Natural killer cell treated with Interleukin-12 subunit alpha and Interleukin-12 subunit beta and Interleukin-15 and Interleukin-18, amount 100 ng/mL, for 72 hours (primary cell): ENCODE results near the gene RNF111. TPM values are rescaled to one million over a fixed set of nuclear protein-coding genes. Genes with fewer than 3 reads are reported as not detected.
"Not testable (repeated sequence)": the region's sequence is repeated elsewhere in the genome, so short reads cannot be mapped to it uniquely, and the experiment has no call there.

Experiments
- ATAC-seq, 2 donors: fragments of 150-1000 bp; cut with Tn5 transposase in 1 of 2; sonication (Bioruptor Pico), chemical (Tn5 transposase) in 1 of 2; 2 replicates each; pipeline ENCODE4 v1.10.0; 2021
- DNase-seq: peaks from one replicate; pipeline ENCODE4 v3.0.0; 2022; ENCODE audit warnings: low spot score
- H3K27ac Mint-ChIP-seq, 2 donors: 1 replicate in 1 of 2; 2 replicates in 1 of 2; pipeline ENCODE4 v1.8.0; 2022; ENCODE audit warnings: mixed read lengths in 2 of 2, mild to moderate bottlenecking in 1 of 2, moderate library complexity in 1 of 2
- H3K27me3 Mint-ChIP-seq, 2 donors: 1 replicate in 1 of 2; 2 replicates in 1 of 2; pipeline ENCODE4 v1.8.0; 2022; ENCODE audit warnings: mixed read lengths in 2 of 2
- H3K36me3 Mint-ChIP-seq: one replicate; pipeline ENCODE4 v1.8.0; 2022; ENCODE audit warnings: mixed read lengths
- H3K4me1 Mint-ChIP-seq, 2 donors: 1 replicate in 1 of 2; 2 replicates in 1 of 2; pipeline ENCODE4 v1.8.0; 2022; ENCODE audit warnings: low read depth in 2 of 2, mixed read lengths in 2 of 2, mild to moderate bottlenecking in 1 of 2
- H3K4me3 Mint-ChIP-seq: one replicate; pipeline ENCODE4 v1.8.0; 2022; ENCODE audit warnings: mixed read lengths
- H3K9me3 Mint-ChIP-seq: 2 replicates; pipeline ENCODE4 v1.8.0; 2022; ENCODE audit warnings: mixed read lengths
- total RNA-seq, 2 donors: library from RNA; stranded (reverse); gene quantifications; one replicate each; pipeline ENCODE4 v1.2.3, GENCODE V29; 2022

RNF111 gene
- total RNA-seq, 2 donors from 2014 or later, result 43.5 to 57.7 TPM

DNA sequence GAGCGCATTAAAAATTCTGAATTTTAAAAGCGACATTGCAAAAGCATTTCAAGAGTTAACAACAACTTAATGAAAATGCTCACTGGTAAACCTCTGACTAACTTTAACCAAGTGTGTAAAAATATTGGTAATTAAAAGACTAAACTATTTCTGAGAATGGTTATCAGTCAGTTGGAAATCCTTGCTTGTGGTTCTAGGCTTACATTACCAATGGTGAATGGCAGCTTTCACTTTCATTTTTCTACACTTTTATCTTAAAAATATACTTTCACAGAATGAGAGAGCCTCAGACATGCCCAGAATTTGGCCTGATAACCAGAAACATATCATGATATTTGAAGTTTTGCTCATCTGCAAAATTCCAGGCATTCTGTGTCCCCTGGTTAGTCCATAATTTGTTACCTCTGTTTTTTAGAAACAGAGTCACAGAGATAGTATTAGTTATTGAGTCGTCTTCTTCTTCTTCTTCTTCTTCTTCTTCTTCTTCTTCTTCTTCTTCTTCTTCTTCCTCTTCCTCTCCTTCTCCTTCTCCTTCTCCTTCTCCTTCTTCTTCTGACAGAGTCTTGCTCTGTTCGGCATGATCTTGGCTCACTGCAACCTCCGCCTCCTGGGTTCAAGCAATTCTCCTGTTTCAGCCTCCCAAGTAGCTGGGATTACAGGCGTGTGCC, 5.5 kb upstream of the RNF111 start:
- Mint-ChIP-seq H3K4me3 (peak overlapping the region; percentile 79), H3K27ac (peak overlapping the region; percentile 57 to 83), H3K27me3 (no peaks in the 10 kb centered on the region), H3K4me1 (peaks cover 20 to 38% of the 10 kb centered on the region in 2 donors), H3K36me3 (no peaks in the 10 kb centered on the region), H3K9me3 (no peaks in the 10 kb centered on the region)
- ATAC-seq, result peak in 1 of 2 donors; percentile 32
- no peak for DNase-seq

DNA sequence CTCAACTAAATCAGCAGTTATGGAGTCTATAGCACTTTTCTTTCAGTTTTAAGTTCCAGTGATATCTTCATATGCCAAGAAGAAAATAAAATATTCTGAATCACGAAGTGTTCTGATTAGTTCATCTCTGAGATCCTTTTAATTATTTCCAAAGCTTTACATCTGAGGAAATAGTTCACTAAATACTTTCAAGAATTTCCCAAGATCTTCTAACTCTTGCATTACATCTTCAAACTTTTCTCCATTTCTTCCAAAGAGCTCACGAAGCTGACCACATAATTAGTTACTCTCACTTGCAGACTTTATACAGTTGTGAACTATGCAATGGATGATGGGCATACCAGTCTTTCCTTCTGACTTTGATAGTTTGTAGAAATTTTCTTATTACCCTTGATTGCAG, 4.2 kb upstream of the RNF111 start:
- H3K36me3 Mint-ChIP-seq, result peaks cover 4% of the 10 kb centered on the region
- DNase-seq (no peak), ATAC-seq (no peak)
- H3K27ac Mint-ChIP-seq, result no peak overlapping the region
- H3K9me3 Mint-ChIP-seq, result no peaks in the 10 kb centered on the region
- peaks cover 27 to 44% of the 10 kb centered on the region in 2 donors for H3K4me1 Mint-ChIP-seq
- no peaks in the 10 kb centered on the region for H3K27me3 Mint-ChIP-seq
- no peak overlapping the region for H3K4me3 Mint-ChIP-seq

DNA sequence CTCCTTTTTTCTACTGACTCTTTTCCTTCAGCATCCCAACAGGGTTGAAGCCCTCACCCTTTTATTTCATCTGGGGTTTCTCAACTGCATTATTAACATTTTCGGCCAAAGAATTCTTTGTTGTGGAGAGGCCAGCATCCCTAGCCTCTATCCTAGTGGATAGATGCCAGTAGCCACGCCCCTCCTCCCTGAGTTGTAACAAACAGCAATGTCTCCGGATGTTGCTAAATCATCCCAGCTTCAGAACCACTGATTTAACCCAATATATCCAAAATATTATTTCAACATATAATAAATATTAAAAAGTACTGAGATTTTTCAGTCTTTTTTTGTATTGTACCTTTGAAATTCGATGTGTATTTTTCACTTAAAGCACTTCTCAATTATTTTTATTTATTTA, 2.0 kb upstream of the RNF111 start:
- Mint-ChIP-seq H3K4me3 (no peak overlapping the region), H3K9me3 (no peaks in the 10 kb centered on the region), H3K4me1 (peaks cover 32 to 43% of the 10 kb centered on the region in 2 donors), H3K36me3 (peaks cover 4% of the 10 kb centered on the region), H3K27ac (no peak overlapping the region), H3K27me3 (no peaks in the 10 kb centered on the region)
- ATAC-seq (no peak), DNase-seq (no peak)

DNA sequence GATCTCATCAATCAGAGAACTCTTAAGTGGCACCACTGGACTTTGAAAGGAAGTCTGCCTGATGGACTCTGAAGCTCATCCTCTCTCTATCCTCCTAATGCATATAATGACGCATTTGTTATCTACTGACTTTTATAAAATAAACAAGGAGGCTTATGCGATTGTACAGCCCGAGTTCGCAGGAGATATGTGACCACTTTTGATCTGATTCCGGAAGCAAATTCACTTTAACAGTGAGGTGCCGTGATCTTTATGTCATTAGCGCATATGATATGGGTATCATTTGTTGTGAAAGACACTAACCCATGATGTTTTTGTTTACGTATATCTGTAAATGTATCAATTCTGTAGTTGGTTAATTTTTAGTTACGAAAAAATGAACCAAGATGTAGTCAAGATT, 427 bp upstream of the RNF111 start:
- Mint-ChIP-seq H3K4me1 (peaks cover 35 to 41% of the 10 kb centered on the region in 2 donors), H3K9me3 (no peaks in the 10 kb centered on the region), H3K36me3 (peaks cover 4% of the 10 kb centered on the region), H3K27ac (peak overlapping the region; percentile 84 to 97), H3K4me3 (peak overlapping the region; percentile 95), H3K27me3 (no peaks in the 10 kb centered on the region)
- DNase-seq, result no peak
- no peak for ATAC-seq

DNA sequence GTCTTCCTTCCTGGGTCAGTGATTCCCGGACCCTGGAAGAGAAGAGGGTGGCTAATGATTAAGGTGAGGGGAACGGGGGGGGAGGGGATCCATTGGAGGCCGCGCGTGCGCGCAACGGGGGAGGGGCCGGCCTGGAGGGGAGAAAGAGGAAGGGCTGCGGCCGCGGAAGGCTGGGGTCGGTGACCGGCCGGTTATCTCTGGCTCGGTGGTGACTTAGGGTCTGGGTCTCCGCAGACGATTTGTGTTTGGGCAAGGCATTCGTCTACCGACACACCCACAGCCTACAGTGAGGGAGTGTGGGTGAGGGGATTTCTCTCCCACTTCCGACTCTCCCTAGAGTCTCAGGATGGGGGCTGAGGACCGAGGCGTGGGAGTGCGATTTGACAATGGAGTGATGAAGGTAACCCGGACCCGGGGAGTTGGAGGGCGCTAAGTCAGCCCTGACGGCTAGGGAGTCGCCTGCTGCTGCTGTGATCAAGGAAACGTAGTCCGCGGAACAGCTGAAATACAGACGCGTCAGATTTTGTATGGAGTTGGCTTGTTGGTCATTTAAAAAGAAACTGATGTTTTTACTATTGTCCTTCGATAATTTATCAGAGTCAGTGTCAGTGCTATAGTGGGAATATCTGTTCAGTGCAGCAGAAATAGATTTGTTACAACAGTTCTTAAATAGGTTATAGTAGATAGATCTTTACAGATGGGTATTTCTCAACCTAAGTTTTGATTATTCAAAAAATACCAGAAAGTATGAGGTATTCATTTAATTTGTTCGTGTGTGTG, 733 bp downstream of the RNF111 start:
- no peaks in the 10 kb centered on the region for H3K27me3 Mint-ChIP-seq
- ATAC-seq, result peak; percentile 75 to 82
- H3K27ac Mint-ChIP-seq, result peak overlapping the region; percentile 84 to 97
- peaks cover 4% of the 10 kb centered on the region for H3K36me3 Mint-ChIP-seq
- peaks cover 31 to 36% of the 10 kb centered on the region in 2 donors for H3K4me1 Mint-ChIP-seq
- H3K9me3 Mint-ChIP-seq, result no peaks in the 10 kb centered on the region
- DNase-seq, result peak; percentile 76
- peak overlapping the region; percentile 95 for H3K4me3 Mint-ChIP-seq

DNA sequence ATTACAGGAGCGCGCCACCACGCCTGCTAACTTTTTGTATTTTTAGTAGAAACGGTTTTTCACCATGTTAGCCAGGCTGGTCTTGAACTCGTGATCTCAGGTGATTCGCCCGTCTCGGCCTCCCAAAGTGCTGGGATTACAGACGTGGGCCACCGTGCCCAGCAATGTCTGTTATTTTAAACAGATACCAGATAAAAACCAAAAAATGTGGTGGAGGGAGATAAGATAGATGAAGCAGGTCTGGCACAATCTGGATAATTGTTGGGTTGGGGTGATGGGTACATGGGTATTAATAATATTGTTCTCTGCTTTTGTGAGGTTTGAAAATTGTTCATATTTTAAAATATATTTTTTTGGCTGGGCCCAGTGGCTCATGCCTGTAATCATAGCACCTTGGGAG, 4.7 kb downstream of the RNF111 start:
- H3K27me3 Mint-ChIP-seq, result no peaks in the 10 kb centered on the region
- ATAC-seq (no peak), DNase-seq (no peak)
- H3K4me3 Mint-ChIP-seq, result no peak overlapping the region
- H3K4me1 Mint-ChIP-seq, result peaks cover 32 to 37% of the 10 kb centered on the region in 2 donors
- no peaks in the 10 kb centered on the region for H3K9me3 Mint-ChIP-seq
- H3K27ac Mint-ChIP-seq, result no peak overlapping the region
- peaks cover 4% of the 10 kb centered on the region for H3K36me3 Mint-ChIP-seq

DNA sequence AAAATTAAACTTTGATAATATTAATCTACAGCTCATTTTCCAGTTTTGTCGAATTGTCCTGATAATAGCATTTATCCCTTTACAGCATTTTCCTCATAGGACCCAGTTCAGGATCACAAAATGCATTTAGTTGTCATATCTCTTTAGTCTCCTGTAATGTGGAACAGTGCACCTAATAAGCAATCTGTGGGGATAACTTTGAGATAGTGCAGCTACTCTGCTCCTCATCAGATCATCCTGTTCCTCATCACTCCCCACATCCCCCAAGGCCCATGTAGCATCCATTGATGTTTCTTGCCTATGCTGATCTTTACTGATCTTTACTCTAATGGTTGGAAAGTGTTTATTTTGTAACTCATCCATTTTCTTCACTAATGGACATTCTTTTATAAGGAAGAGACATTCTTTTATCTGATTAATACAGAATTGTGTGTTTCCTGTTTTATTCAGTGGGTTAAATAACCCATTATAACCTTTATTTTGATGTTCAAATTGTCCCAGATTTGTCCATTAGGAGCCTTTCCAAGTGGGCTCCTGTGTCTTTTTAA, 7.5 kb downstream of the RNF111 start:
- no peak for DNase-seq
- no peaks in the 10 kb centered on the region for H3K27me3 Mint-ChIP-seq
- no peaks in the 10 kb centered on the region for H3K36me3 Mint-ChIP-seq
- no peaks in the 10 kb centered on the region for H3K9me3 Mint-ChIP-seq
- H3K27ac Mint-ChIP-seq, result no peak overlapping the region
- no peak for ATAC-seq
- H3K4me3 Mint-ChIP-seq, result no peak overlapping the region
- H3K4me1 Mint-ChIP-seq, result peaks cover 17 to 19% of the 10 kb centered on the region in 2 donors

DNA sequence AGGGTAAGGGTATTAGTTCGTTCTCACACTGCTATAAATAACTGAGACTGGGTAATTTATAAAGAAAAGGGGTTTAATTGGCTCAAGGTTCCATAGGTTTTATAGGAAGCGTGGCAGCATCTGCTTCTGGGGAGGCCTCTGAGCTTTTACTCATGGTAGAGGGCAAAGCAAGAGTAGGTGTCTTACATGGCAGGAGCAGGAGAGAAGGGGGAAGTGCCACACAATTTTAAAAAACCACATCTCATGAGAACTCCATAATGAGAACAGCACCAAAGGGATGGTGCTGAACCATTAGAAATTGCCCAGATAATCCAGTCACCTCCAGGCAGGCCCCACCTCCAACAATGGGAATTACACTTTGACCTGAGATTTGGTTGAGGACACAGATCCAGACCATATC, 12.2 kb downstream of the RNF111 start:
- no peaks in the 10 kb centered on the region for H3K27me3 Mint-ChIP-seq

DNA sequence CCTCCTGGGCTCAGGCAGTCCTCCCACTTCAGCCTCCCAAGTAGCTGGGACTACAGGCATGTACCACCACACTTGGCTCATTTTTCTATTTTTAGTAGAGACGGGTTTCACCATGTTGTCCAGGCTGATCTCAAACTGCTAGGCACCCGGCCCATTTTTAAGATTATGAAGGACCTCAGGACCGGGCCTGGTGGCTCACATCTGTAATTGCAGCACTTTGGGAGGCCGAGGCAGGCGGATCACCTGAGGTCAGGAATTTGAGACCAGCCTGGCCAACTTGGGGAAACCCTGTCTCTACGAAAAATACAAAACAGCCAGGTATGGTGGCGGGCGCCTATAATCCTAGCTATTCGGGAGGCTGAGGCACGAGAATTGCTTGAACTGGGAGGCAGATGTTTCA, 12.8 kb downstream of the RNF111 start:
- not testable (repeated sequence) for ATAC-seq, H3K36me3 Mint-ChIP-seq, H3K9me3 Mint-ChIP-seq, H3K27ac Mint-ChIP-seq, H3K4me3 Mint-ChIP-seq, DNase-seq, H3K27me3 Mint-ChIP-seq
- H3K4me1 Mint-ChIP-seq, result peaks cover 18 to 22% of the 10 kb centered on the region in 2 donors

More for the DNA sequence above, 12.2 kb downstream of the RNF111 start:
- DNase-seq (no peak), ATAC-seq (no peak)
- no peak overlapping the region for H3K4me3 Mint-ChIP-seq
- no peaks in the 10 kb centered on the region for H3K9me3 Mint-ChIP-seq
- no peak overlapping the region for H3K27ac Mint-ChIP-seq
- H3K36me3 Mint-ChIP-seq, result peaks cover 4% of the 10 kb centered on the region
- peaks cover 23% of the 10 kb centered on the region in 2 donors for H3K4me1 Mint-ChIP-seq

DNA sequence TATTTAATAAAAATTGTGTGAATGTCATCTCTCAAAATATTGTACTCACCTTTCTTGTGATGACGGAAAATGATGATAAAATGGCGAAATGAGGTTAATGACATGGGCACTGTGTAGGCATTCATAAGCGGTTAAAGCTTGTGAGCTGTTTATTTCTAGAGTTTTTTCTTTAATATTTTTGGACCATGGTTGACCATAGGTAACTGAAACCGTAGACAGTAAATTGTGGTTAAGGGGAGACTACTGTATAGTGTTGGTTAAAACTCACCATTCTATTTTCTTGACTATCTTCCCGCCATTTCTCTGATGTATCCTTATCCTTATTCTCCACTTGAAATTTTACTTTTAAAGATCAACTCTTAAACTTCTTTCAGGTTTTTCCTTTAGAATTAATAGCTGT, 14.5 kb downstream of the RNF111 start:
- Mint-ChIP-seq H3K9me3 (no peaks in the 10 kb centered on the region), H3K27ac (no peak overlapping the region), H3K4me3 (no peak overlapping the region), H3K27me3 (no peaks in the 10 kb centered on the region), H3K4me1 (peaks cover 17 to 26% of the 10 kb centered on the region in 2 donors), H3K36me3 (peaks cover 8% of the 10 kb centered on the region)
- ATAC-seq (no peak), DNase-seq (no peak)

DNA sequence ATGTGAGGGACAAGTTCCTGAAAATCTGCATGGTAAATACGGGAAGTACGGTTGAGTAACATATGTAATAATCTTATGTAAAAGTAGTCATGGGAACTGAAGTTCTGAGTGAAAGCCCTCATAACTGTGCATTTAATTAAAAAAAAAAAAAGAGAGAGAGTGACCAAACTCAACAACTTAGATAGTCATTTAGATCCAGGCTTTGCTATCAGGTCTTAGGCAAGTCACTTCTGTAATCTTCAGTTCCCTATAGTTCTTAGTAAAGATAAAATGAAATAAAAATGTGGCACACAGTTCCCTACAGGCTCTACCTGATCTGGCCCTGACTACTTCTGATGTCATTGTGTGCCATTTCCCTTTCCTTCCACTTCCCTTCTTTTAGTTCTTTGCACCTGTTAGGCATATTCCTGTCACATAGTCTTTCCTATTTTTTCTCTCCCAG, 15.0 kb downstream of the RNF111 start:
- ATAC-seq, result no peak
- no peak for DNase-seq
- H3K27ac Mint-ChIP-seq, result no peak overlapping the region
- H3K4me1 Mint-ChIP-seq, result peaks cover 13 to 26% of the 10 kb centered on the region in 2 donors
- H3K9me3 Mint-ChIP-seq, result no peaks in the 10 kb centered on the region
- no peak overlapping the region for H3K4me3 Mint-ChIP-seq
- peaks cover 8% of the 10 kb centered on the region for H3K36me3 Mint-ChIP-seq
- H3K27me3 Mint-ChIP-seq, result no peaks in the 10 kb centered on the region

DNA sequence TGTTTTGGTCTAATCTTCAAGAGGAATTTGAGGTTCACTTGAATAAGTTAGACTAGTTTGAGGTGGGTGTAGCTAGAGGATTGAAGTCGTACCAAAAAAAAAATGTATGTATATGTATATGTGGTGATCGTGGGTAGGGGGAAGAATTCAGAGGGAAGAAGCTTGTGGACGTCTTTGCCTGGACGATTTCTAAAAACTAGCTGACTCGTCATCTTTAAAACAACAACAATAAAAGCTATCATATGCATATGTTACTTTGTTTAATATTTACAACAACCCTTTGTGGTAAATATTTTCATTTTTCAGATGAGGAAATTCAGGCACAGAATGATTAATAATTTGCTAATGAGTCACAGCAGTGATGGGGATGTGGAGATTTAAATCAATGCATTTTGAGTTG, 18.1 kb downstream of the RNF111 start:
- DNase-seq (no peak), ATAC-seq (no peak)
- H3K36me3 Mint-ChIP-seq, result peaks cover 8% of the 10 kb centered on the region
- no peak overlapping the region for H3K27ac Mint-ChIP-seq
- H3K4me3 Mint-ChIP-seq, result no peak overlapping the region
- H3K9me3 Mint-ChIP-seq, result no peaks in the 10 kb centered on the region
- no peaks in the 10 kb centered on the region for H3K27me3 Mint-ChIP-seq
- peaks cover 12 to 31% of the 10 kb centered on the region in 2 donors for H3K4me1 Mint-ChIP-seq

DNA sequence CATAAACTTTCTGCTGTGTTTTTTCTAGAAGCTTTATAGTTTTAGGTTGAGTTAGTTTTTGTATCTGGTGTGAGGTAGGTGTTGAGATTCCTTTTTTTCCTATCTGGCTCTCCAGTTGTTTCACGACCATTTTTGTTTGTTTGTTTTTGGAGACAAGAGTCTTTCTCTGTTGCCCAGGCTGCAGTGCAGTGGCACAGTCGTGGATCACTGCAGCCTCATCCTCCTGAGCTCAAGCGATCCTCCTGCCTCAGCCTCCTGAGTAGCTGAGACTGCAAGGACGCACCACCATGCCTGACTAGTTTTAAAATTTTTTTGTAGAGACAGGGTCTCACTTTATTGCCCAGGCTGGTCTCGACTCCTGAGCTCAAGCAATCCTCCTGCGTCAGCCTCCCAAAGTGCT, 20.6 kb downstream of the RNF111 start:
- H3K36me3 Mint-ChIP-seq, result peaks cover 8% of the 10 kb centered on the region
- no peak for DNase-seq
- no peaks in the 10 kb centered on the region for H3K27me3 Mint-ChIP-seq
- H3K9me3 Mint-ChIP-seq, result no peaks in the 10 kb centered on the region
- no peak for ATAC-seq
- H3K27ac Mint-ChIP-seq, result peak overlapping the region in 1 of 2 donors; percentile 8
- peaks cover 12 to 25% of the 10 kb centered on the region in 2 donors for H3K4me1 Mint-ChIP-seq
- no peak overlapping the region for H3K4me3 Mint-ChIP-seq
